Activated naive CD8-positive, alpha-beta T cell treated with anti-CD3 and anti-CD28 coated beads, Interleukin-2, amount 10 ng/mL, durations not matched to agents 7 days and 5 days (primary cell): ENCODE results near the gene MYO7A. TPM values are rescaled to one million over a fixed set of nuclear protein-coding genes. Genes with fewer than 3 reads are reported as not detected.

Experiments used
- ATAC-seq: fragments of 150-1000 bp; cut with Tn5 transposase; one replicate; pipeline ENCODE4 v1.10.0; 2021; ENCODE audit warnings: low read depth, moderate library complexity
- POLR2A ChIA-PET: fragments of 350-600 bp; sonication (Branson Sonifier 250); formaldehyde crosslinking; loops from one replicate; lab custom pipeline; 2021; ENCODE audit warnings: antibody characterized with exemption; lab: Charles Lee
- DNase-seq: peaks from one replicate; pipeline ENCODE4 v3.0.0; 2021
- H3K27ac Mint-ChIP-seq: one replicate; pipeline ENCODE4 v1.8.0; 2022; ENCODE audit warnings: mild to moderate bottlenecking, mixed read lengths
- H3K27me3 Mint-ChIP-seq: one replicate; pipeline ENCODE4 v1.8.0; 2022; ENCODE audit warnings: mild to moderate bottlenecking, moderate library complexity, mixed read lengths
- H3K36me3 Mint-ChIP-seq: one replicate; pipeline ENCODE4 v1.8.0; 2021; ENCODE audit warnings: mild to moderate bottlenecking, mixed read lengths
- H3K4me1 Mint-ChIP-seq: one replicate; pipeline ENCODE4 v1.8.0; 2021; ENCODE audit warnings: mixed read lengths
- H3K4me3 Mint-ChIP-seq: one replicate; pipeline ENCODE4 v1.8.0; 2022; ENCODE audit warnings: mild to moderate bottlenecking, moderate library complexity, mixed read lengths
- H3K9me3 Mint-ChIP-seq: one replicate; pipeline ENCODE4 v1.8.0; 2021; ENCODE audit warnings: mixed read lengths
- total RNA-seq, 2 experiments: library from RNA; stranded (reverse); gene quantifications; one replicate each; pipeline ENCODE4 v1.2.3, GENCODE V29; 2021

The MYO7A gene
- total RNA-seq, 2 experiments from 2014 or later: 0.22 to 0.37 TPM

DNA sequence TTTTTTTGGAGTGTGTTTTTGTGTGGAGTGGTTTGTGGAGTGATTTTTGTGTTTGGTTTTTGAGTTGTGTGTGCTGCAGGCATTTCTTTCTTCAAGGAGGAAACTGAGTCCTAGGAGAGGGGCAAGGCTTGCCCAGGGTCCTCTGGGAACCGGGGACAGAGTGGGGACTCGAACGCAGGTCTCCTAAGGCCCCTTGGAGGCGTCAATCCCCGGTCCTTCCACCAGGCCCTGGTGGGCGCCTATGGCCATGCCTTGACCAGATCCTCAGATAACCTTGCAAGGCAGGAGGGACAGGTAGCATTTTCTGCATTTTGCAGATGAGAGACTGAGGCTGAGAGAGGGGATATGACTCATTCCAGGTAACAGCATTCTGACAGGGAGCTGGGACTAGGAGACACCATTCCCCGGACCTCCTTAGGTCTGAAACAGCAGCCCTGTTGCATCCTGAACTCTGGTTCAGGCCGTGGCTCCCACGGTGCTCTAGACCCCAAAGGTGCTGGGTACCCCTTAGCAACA, 39.1 kb downstream of the MYO7A start:
- no peak overlapping the region for H3K27ac Mint-ChIP-seq
- ATAC-seq (no peak), DNase-seq (no peak)
- peaks cover 4% of the 10 kb centered on the region for H3K4me1 Mint-ChIP-seq
- no peaks in the 10 kb centered on the region for H3K9me3 Mint-ChIP-seq
- H3K36me3 Mint-ChIP-seq: no peaks in the 10 kb centered on the region
- H3K27me3 Mint-ChIP-seq: peaks cover 9% of the 10 kb centered on the region
- POLR2A ChIA-PET: no interaction called here
- H3K4me3 Mint-ChIP-seq: no peak overlapping the region

DNA sequence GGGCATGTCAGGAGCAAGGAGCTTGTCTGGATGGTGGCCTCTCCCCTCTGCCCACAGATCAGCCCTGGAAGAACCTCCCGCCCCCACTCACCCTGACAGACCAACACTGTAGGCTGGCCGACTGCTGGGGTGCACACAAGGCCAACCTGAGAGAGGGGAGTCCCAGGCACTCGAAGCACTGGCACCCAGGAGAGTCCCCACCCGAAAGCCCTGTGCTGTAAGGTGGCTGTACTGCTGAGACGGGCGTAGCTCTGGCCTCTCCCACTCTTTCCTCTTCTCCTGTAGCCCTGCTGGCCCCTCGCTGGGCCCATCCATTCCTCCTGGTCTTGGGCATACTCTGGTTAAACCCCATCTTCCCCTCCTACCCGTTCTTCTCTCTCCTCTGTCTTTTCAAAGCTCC, 39.7 kb downstream of the MYO7A start:
- no peaks in the 10 kb centered on the region for H3K9me3 Mint-ChIP-seq
- POLR2A ChIA-PET: no interaction called here
- peaks cover 5% of the 10 kb centered on the region for H3K27me3 Mint-ChIP-seq
- no peak for ATAC-seq
- no peak overlapping the region for H3K27ac Mint-ChIP-seq
- H3K4me3 Mint-ChIP-seq: no peak overlapping the region
- H3K4me1 Mint-ChIP-seq: peaks cover 4% of the 10 kb centered on the region
- no peak for DNase-seq
- H3K36me3 Mint-ChIP-seq: no peaks in the 10 kb centered on the region

DNA sequence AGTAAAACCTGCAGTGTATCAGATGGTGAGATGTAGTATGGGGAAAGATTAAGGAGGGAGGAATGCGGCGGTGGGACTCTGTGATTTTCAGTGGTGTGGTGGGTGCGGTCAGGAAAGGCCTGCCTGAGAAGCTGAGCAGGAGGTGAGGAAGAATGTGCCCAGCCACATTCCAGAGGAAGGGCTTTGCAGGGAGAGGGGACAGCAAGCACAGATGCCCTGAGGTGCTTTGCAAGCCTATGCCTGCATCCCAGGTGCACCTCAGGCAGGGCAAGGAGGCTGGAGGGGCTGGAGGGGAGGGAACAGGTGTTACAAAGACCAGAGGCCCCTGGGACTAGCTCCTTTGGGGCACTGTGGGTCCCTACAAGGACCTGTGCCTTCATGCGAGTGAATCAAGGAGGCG, 42.1 kb downstream of the MYO7A start:
- Mint-ChIP-seq H3K4me1 (peaks cover 4% of the 10 kb centered on the region), H3K27me3 (peaks cover 5% of the 10 kb centered on the region), H3K9me3 (no peaks in the 10 kb centered on the region), H3K36me3 (no peaks in the 10 kb centered on the region), H3K4me3 (no peak overlapping the region), H3K27ac (no peak overlapping the region)
- DNase-seq: no peak
- ATAC-seq: no peak
- POLR2A ChIA-PET: interaction anchor here (1.3 kb wide), 1 partner anchor 14 kb away, joined by 4 read pairs; no protein-coding TSS in a partner anchor

DNA sequence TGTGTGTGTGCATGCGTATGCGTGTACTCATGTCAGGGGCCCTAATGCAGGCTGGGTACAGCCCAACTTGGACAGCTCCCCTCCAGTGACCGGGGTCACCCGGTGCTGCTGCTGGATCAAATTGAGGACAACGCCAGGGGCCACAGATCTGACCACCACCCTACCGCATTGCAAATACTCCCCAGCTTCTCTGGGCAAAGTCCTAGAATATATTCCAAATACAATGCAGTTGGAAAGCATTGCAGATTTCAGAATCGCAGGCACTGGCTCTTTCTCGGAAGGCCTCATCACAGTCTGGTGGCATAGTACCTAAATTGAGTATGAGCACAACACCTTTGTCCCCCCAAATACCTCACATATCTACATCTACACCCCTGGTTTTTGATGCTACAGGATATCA, 43.2 kb downstream of the MYO7A start:
- H3K36me3 Mint-ChIP-seq: no peaks in the 10 kb centered on the region
- DNase-seq (no peak), ATAC-seq (no peak)
- no peak overlapping the region for H3K4me3 Mint-ChIP-seq
- no peaks in the 10 kb centered on the region for H3K27me3 Mint-ChIP-seq
- peaks cover 4% of the 10 kb centered on the region for H3K4me1 Mint-ChIP-seq
- POLR2A ChIA-PET: no interaction called here
- no peaks in the 10 kb centered on the region for H3K9me3 Mint-ChIP-seq
- H3K27ac Mint-ChIP-seq: no peak overlapping the region

DNA sequence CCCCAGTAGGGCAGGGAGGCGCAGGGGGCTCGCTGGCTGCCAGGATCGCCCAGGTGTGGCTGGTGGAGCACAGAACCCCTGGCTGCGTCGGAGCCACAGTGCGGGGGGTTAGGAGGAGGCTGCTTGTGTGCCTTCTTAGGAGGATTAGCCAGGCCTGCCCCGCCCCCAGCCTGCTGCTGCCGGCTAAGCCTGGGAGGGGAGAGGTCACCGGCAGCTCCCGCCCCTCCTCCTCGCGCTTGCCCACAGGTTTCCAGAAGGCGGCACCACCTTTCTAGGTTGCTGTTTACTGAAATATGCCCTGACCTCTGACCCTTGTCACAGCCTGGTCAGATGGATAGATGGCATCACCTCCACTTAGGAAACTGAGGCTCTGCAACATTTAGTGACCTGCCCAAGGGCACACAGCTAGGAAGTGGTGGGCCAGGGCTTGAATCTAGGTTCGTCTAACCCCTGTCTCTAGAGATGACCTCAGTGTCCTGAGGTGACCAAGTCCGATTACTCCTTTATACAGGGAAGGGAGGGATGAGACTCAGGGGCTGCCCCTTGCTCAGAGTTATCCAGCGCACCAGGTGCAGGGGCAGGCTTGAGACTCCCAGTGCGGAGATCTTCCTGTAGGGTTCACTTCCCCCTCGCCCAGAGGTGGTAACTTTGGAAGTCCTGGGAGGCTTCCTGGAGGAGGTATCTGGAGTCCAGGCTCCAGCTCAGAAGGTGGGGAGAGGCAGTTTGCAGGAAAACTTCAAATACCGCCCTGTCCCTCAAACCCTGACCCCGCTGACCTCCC, 44.0 kb downstream of the MYO7A start:
- no peak overlapping the region for H3K27ac Mint-ChIP-seq
- no peaks in the 10 kb centered on the region for H3K27me3 Mint-ChIP-seq
- POLR2A ChIA-PET: no interaction called here
- H3K9me3 Mint-ChIP-seq: no peaks in the 10 kb centered on the region
- DNase-seq: no peak
- H3K4me3 Mint-ChIP-seq: no peak overlapping the region
- H3K4me1 Mint-ChIP-seq: peaks cover 4% of the 10 kb centered on the region
- no peaks in the 10 kb centered on the region for H3K36me3 Mint-ChIP-seq
- no peak for ATAC-seq

DNA sequence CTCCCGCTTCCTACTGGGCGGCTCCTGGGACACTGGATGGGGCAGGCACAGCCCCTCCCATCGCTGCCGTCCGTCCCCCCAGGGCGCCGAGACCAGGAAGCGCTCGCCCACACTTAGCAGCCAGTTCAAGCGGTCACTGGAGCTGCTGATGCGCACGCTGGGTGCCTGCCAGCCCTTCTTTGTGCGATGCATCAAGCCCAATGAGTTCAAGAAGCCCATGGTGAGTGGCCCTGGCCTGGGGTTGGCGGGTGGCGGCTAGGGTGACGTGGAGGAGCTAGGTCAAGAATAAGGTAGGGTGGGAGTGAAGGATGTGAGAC, 44.6 kb downstream of the MYO7A start:
- Mint-ChIP-seq H3K4me3 (no peak overlapping the region), H3K4me1 (peaks cover 1% of the 10 kb centered on the region), H3K36me3 (no peaks in the 10 kb centered on the region), H3K9me3 (no peaks in the 10 kb centered on the region), H3K27me3 (no peaks in the 10 kb centered on the region), H3K27ac (no peak overlapping the region)
- POLR2A ChIA-PET: no interaction called here
- DNase-seq: no peak
- no peak for ATAC-seq

DNA sequence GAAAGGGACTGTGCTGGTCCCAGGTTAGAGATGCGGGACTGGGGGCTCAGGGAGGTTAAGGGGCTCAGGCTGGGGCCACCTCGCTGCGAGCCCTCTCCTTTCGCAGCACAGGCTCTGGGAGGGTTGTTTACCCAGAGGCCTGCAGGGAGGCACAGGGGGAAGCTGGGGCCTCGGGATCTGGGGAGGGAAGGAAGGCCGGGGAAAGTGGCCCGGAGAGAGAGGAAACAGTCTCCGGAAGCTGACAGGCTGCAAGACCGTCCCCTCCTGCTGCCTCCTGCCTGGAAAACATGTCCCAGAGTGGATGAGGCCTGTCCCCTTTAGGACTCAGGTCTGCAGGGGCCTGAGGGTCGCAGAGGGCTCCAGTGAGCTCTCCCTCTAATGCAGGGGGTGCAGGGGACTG, 45.4 kb downstream of the MYO7A start:
- POLR2A ChIA-PET: no interaction called here
- H3K27ac Mint-ChIP-seq: no peak overlapping the region
- no peak overlapping the region for H3K4me3 Mint-ChIP-seq
- DNase-seq (no peak), ATAC-seq (no peak)
- no peaks in the 10 kb centered on the region for H3K9me3 Mint-ChIP-seq
- no peaks in the 10 kb centered on the region for H3K36me3 Mint-ChIP-seq
- no peaks in the 10 kb centered on the region for H3K4me1 Mint-ChIP-seq
- no peaks in the 10 kb centered on the region for H3K27me3 Mint-ChIP-seq

DNA sequence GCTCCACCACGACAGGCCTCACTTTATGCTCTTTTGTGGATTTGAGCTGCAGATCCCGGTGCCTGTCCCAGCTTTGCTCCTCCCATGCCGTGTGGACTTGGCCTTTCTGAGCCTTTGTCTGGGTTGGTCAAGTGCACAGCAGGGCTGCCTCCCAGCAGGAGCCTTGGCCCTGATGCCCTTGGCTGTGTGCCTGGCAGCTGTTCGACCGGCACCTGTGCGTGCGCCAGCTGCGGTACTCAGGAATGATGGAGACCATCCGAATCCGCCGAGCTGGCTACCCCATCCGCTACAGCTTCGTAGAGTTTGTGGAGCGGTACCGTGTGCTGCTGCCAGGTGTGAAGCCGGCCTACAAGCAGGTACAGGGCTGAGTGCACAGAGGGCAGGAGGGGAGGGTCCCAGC, 46.5 kb downstream of the MYO7A start:
- POLR2A ChIA-PET: no interaction called here
- no peaks in the 10 kb centered on the region for H3K4me1 Mint-ChIP-seq
- DNase-seq (no peak), ATAC-seq (no peak)
- H3K9me3 Mint-ChIP-seq: no peaks in the 10 kb centered on the region
- no peaks in the 10 kb centered on the region for H3K27me3 Mint-ChIP-seq
- H3K36me3 Mint-ChIP-seq: no peaks in the 10 kb centered on the region
- no peak overlapping the region for H3K4me3 Mint-ChIP-seq
- no peak overlapping the region for H3K27ac Mint-ChIP-seq

DNA sequence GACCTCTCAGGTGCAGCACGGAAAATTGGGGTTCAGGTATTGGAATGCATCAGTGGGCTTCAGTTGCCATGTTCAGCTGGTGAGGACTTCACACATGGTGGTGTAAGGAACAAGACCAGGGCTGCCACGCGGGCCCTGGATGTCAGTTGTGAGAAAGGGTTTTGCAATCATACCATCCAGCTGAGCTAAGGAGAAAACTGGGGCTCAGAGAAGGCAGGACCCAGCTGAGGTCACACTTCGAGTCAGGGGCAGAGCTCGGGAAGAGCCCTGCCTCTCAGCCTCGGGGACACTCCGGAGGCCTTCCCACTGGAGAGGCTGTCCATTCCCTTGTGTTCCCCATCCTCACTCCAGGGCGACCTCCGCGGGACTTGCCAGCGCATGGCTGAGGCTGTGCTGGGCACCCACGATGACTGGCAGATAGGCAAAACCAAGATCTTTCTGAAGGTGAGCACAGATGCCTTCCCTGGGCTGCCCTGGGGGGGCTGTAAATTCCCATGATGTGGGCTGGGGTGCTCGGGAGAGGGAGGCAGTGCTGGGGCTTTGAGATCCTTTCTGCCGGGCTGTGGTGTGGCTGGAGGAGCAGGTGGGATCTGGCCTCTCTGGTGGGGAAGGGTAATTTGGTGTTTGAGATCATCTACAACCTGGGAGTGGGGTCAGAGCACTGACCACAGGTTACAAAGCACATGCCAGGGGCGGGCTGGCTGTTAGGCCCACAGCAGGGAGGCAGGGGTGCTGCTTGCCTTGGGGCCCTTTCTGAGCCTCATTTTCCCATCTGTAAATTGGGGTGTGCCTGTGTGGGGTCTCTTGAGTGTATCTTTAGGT, 47.2 kb downstream of the MYO7A start:
- ATAC-seq (no peak), DNase-seq (no peak)
- H3K27me3 Mint-ChIP-seq: no peaks in the 10 kb centered on the region
- H3K36me3 Mint-ChIP-seq: no peaks in the 10 kb centered on the region
- POLR2A ChIA-PET: no interaction called here
- H3K9me3 Mint-ChIP-seq: no peaks in the 10 kb centered on the region
- no peaks in the 10 kb centered on the region for H3K4me1 Mint-ChIP-seq
- no peak overlapping the region for H3K4me3 Mint-ChIP-seq
- no peak overlapping the region for H3K27ac Mint-ChIP-seq

DNA sequence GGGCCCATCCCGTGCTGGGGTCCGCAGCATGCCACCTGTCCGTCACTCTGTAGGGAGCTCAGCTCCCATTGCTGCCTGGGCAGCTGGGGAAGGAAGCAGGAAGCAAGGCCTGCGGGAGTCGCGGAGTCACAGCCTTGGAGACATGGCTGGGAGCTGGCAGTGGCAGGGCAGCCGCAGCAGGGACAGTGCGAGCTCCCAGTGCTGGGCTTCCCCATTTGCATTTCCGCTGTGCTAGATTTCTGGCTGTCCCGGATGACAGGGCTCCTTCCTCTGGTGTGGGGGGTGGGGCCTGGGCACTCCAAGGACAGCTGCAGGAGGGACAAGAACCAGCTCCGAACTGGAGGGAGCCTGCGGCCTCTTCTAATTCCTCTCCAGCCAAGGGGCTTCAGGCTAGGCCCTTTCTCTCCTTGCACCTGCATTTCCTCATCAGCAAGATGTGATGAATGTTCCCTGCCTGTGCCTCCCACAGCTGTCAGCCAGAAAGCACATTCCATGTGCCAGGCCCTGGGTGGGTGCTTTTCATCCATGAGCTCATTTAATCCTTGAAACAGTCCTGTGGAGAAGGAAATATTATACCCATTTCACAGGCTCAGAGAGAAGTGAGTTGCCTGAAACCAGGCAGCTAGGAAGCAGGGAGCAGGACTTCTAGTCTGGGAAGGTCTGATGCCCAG, 48.0 kb downstream of the MYO7A start:
- ATAC-seq (no peak), DNase-seq (no peak)
- Mint-ChIP-seq H3K27ac (no peak overlapping the region), H3K36me3 (no peaks in the 10 kb centered on the region), H3K4me1 (no peaks in the 10 kb centered on the region), H3K27me3 (no peaks in the 10 kb centered on the region), H3K4me3 (no peak overlapping the region), H3K9me3 (no peaks in the 10 kb centered on the region)
- POLR2A ChIA-PET: no interaction called here

DNA sequence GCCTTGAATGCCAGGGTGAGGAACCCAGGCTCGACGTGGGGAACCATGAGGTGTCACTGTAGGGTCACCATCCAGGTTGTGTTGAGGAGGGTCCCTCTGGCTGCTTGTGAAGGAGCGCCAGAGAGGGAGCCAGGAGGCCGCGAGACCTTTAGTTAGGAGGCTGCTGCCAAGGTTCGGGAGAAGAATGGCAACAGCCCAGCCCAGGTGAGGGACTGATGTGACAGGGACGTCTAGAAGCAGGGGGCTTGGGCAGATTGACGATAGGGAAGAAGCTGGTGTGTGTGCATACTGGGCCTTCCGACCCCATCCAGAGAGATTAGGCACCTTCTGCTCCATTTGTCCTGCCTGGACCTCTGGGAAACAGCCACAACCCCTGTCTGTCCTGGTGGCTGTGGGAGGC, 49.0 kb downstream of the MYO7A start:
- Mint-ChIP-seq H3K9me3 (no peaks in the 10 kb centered on the region), H3K4me3 (no peak overlapping the region)

DNA sequence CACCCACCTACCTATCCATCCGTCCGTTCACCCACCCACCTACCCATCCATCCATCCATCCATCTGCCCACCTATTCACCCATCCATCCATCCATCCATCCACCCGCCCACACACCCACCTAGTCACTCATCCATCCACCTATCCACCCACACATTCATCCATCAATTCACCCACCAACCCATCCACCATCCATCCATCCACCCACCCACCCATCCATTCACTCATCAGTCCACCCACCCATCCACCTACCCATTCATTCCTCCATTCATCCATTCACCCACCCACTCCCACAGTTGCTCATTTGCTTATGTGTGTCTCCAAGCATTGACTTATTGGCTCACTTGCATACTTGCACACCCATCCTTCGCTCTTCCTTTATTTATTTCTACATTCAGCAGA, 50.1 kb downstream of the MYO7A start:
- Mint-ChIP-seq H3K27ac (no peak overlapping the region), H3K27me3 (no peaks in the 10 kb centered on the region), H3K4me3 (no peak overlapping the region), H3K4me1 (no peaks in the 10 kb centered on the region), H3K36me3 (no peaks in the 10 kb centered on the region), H3K9me3 (no peaks in the 10 kb centered on the region)
- DNase-seq (no peak), ATAC-seq (no peak)
- POLR2A ChIA-PET: no interaction called here

More for the DNA sequence above, 49.0 kb downstream of the MYO7A start:
- Mint-ChIP-seq H3K27ac (no peak overlapping the region), H3K4me1 (no peaks in the 10 kb centered on the region), H3K27me3 (no peaks in the 10 kb centered on the region), H3K36me3 (no peaks in the 10 kb centered on the region)
- POLR2A ChIA-PET: no interaction called here
- ATAC-seq (no peak), DNase-seq (no peak)

DNA sequence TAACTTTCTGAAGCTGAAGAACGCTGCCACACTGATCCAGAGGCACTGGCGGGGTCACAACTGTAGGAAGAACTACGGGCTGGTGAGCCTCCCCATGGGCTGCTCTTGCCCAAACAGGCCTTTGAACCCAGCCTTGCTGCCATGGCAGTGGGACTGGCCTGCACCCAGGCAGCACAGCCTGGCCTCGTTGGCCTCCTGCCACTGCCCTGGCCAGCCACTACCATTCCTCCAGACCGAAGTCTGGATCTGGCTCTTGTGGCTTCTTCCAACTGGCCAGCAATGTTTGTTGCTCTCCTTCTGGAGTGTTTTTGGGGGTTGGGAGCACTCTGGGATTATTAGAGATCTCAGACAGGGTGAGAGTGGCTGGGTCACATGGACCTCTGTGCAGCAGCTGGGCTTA, 51.0 kb downstream of the MYO7A start:
- no peak for ATAC-seq
- Mint-ChIP-seq H3K27me3 (no peaks in the 10 kb centered on the region), H3K4me3 (no peak overlapping the region), H3K9me3 (no peaks in the 10 kb centered on the region), H3K27ac (no peak overlapping the region), H3K36me3 (no peaks in the 10 kb centered on the region), H3K4me1 (no peaks in the 10 kb centered on the region)
- no peak for DNase-seq
- POLR2A ChIA-PET: no interaction called here
